K562 (cell line): ENCODE results near the gene HAUS6. TPM values are rescaled to one million over a fixed set of nuclear protein-coding genes. Genes with fewer than 3 reads are reported as not detected.

ENCODE experiments used
- ATAC-seq: fragments of 200-7000 bp; cut with Tn5 transposase; 3 replicates; pipeline ENCODE4 v1.9.1; 2020; ENCODE audit warnings: moderate library complexity
- BruUV-seq: library from RNA; stranded (reverse); fragments of 400-500 nt; replicated peaks from 2 replicates; lab custom pipeline; 2021; lab: Mats Ljungman, UMichigan
- CTCF ChIA-PET: fragments of 300-600 bp; formaldehyde crosslinking; extraction: SDS; loops from one replicate; lab custom pipeline; 2021; ENCODE audit warnings: low intra/inter-chr PET ratio; lab: Yijun Ruan, JAX
- POLR2A ChIA-PET: fragments of 300-600, 350-650 bp; sonication (Branson Sonifier 250); formaldehyde crosslinking; extraction: SDS; loops from one replicate; lab custom pipeline; 2021; ENCODE audit warnings: antibody characterized with exemption, inconsistent platforms; lab: Yijun Ruan, JAX
- DNase-seq, 4 experiments: peaks; one replicate each; pipeline versions ENCODE4 v3.0.0 to v3.0.0-alpha.2; 2011 to 2018; ENCODE audit warnings: low spot score in 3 of 4, mixed read lengths in 3 of 4; ENCODE audit errors: extremely low read depth in 1 of 4
- FAIRE-seq: peaks from 2 replicates; lab custom pipeline; 2011; peaks lifted over from hg19 to GRCh38; lab: Jason Lieb, UNC
- H2AFZ ChIP-seq: 2 replicates; pipeline ENCODE4 v1.6.0; 2011; ENCODE audit warnings: low read depth, low read length, control low read depth, inconsistent platforms
- H3K27ac ChIP-seq: fragments of 200-600 bp; 3 replicates; pipeline ENCODE4 v1.8.0; 2011; ENCODE audit warnings: low read depth, mild to moderate bottlenecking, control low read depth, inconsistent platforms, low read length, moderate library complexity, mixed read lengths; ENCODE audit errors: extremely low read depth
- H3K27me3 ChIP-seq, 2 experiments: fragments of 300-600 bp in 1 of 2; 2 replicates in 1 of 2; 3 replicates in 1 of 2; pipeline versions ENCODE4 v1.6.0 to v1.8.0; 2011; ENCODE audit warnings: inconsistent platforms in 2 of 2, low read length in 2 of 2, mild to moderate bottlenecking in 1 of 2, mixed read lengths in 1 of 2, moderate library complexity in 1 of 2; ENCODE audit not compliant: control insufficient read depth in 2 of 2, insufficient read depth in 2 of 2
- H3K36me3 ChIP-seq: fragments of 300-600 bp; 3 replicates; pipeline ENCODE4 v1.8.0; 2011; ENCODE audit warnings: mild to moderate bottlenecking, low read length, inconsistent platforms; ENCODE audit not compliant: control insufficient read depth, insufficient read depth
- H3K4me1 ChIP-seq, 2 experiments: fragments of 200-600 bp in 1 of 2; replicated peaks in 1 of 2; 2 replicates in 1 of 2; 3 replicates in 1 of 2; pipeline versions ENCODE4 v1.5.1 to v1.8.0; 2011; ENCODE audit warnings: inconsistent platforms in 2 of 2, low read length in 2 of 2, mild to moderate bottlenecking in 1 of 2, mixed read lengths in 1 of 2, moderate library complexity in 1 of 2; ENCODE audit not compliant: control insufficient read depth in 2 of 2, insufficient read depth in 2 of 2
- H3K4me2 ChIP-seq: 2 replicates; pipeline ENCODE4 v1.6.1; 2011; ENCODE audit warnings: low read length, control low read depth, inconsistent platforms, mixed read lengths; ENCODE audit not compliant: insufficient read depth
- H3K4me3 ChIP-seq: fragments of 200-600 bp; sonication (generic), shearing (Covaris generic); 2 replicates; pipeline ENCODE4 v1.5.1; 2016; ENCODE audit warnings: control low read depth, inconsistent platforms
- H3K79me2 ChIP-seq: fragments of 200-600 bp; 3 replicates; pipeline ENCODE4 v1.8.0; 2011; ENCODE audit warnings: low read length, inconsistent platforms; ENCODE audit not compliant: control insufficient read depth, insufficient read depth
- H3K9ac ChIP-seq, 2 experiments: 2 replicates each; pipeline versions ENCODE4 v1.6.0 to v1.6.1; 2011; ENCODE audit warnings: low read depth in 2 of 2, low read length in 2 of 2, control low read depth in 1 of 2, inconsistent platforms in 1 of 2, mild to moderate bottlenecking in 1 of 2, mixed read lengths in 1 of 2; ENCODE audit not compliant: insufficient read depth in 1 of 2
- H3K9me1 ChIP-seq: one replicate; pipeline ENCODE4 v1.6.0; 2011; ENCODE audit warnings: inconsistent platforms, mild to moderate bottlenecking, low read length, moderate library complexity; ENCODE audit not compliant: control insufficient read depth, insufficient read depth
- H3K9me3 ChIP-seq: replicated peaks from 2 replicates; pipeline ENCODE4 v1.5.1; 2011; ENCODE audit warnings: low read depth, low read length, inconsistent platforms; ENCODE audit not compliant: control insufficient read depth, insufficient read depth
- H4K20me1 ChIP-seq: replicated peaks from 2 replicates; pipeline ENCODE4 v1.6.1; 2011; ENCODE audit warnings: low read length, inconsistent platforms, mixed read lengths; ENCODE audit not compliant: control insufficient read depth, insufficient read depth
- KDM5B ChIP-seq: fragments of 200-600 bp; sonication (generic); IDR thresholded peaks from 2 replicates; pipeline ENCODE4 v1.6.1; 2012; ENCODE audit warnings: low read depth, mild to moderate bottlenecking, moderate library complexity, low read length, control low read depth, inconsistent platforms; ENCODE audit not compliant: insufficient replicate concordance
- NELFE ChIP-seq: IDR thresholded peaks from 2 replicates; pipeline ENCODE4 v1.6.1; 2011; ENCODE audit warnings: mild to moderate bottlenecking; ENCODE audit not compliant: insufficient read depth, insufficient read length
- PPARD ChIP-seq: fragments of 250-450 bp; sonication (Bioruptor Pico); IDR thresholded peaks from 2 replicates; pipeline ENCODE4 v1.8.0; 2022; ENCODE audit warnings: inconsistent platforms, mild to moderate bottlenecking, moderate library complexity
- RAD21 ChIP-seq, 2 experiments: fragments of 250-450 bp in 1 of 2; fragments of 450-650 bp in 1 of 2; sonication (Bioruptor Pico) in 1 of 2; formaldehyde crosslinking in 1 of 2; IDR thresholded peaks in 1 of 2; conservative IDR thresholded peaks in 1 of 2; 2 replicates each; pipeline versions ENCODE4 v1.4.0 to v1.8.0; 2020 to 2022; ENCODE audit warnings: mild to moderate bottlenecking in 2 of 2, moderate library complexity in 1 of 2
- RBM14 ChIP-seq: fragments of 200-400 bp; formaldehyde crosslinking; IDR thresholded peaks from 2 replicates; pipeline ENCODE4 v1.6.1; 2018; ENCODE audit warnings: low read depth, mild to moderate bottlenecking, low read length, moderate library complexity, borderline replicate concordance; ENCODE audit not compliant: insufficient read depth
- RBM34 ChIP-seq: fragments of 200-400 bp; formaldehyde crosslinking; IDR thresholded peaks from 2 replicates; pipeline ENCODE4 v1.6.1; 2018; ENCODE audit warnings: low read length, borderline replicate concordance; ENCODE audit not compliant: insufficient read depth
- RREB1 ChIP-seq: fragments of 250-450 bp; sonication (Bioruptor Pico); IDR thresholded peaks from 2 replicates; pipeline ENCODE4 v1.4.0; 2020
- SAFB ChIP-seq: fragments of 200-400 bp; formaldehyde crosslinking; IDR thresholded peaks from 2 replicates; pipeline ENCODE4 v1.6.1; 2017; ENCODE audit warnings: low read depth, low read length, borderline replicate concordance
- SMARCC2 ChIP-seq: fragments of 450-650 bp; IDR thresholded peaks from 2 replicates; pipeline ENCODE4 v1.6.1; 2017; ENCODE audit warnings: antibody characterized with exemption, moderate library complexity, mild to moderate bottlenecking, low read depth
- THAP7 ChIP-seq: fragments of 250-450 bp; sonication (Bioruptor Pico); IDR thresholded peaks from 2 replicates; pipeline ENCODE4 v1.5.0; 2021
- ZFX ChIP-seq: sonication (generic); formaldehyde crosslinking; IDR thresholded peaks from 2 replicates; pipeline ENCODE4 v1.8.0; 2022; ENCODE audit warnings: mild to moderate bottlenecking, missing genetic modification reagents, moderate library complexity
- ZNF175 ChIP-seq: fragments of 200-800 bp; sonication (Bioruptor generic); IDR thresholded peaks from 2 replicates; pipeline ENCODE4 v1.6.1; 2016; ENCODE audit warnings: low read depth, mild to moderate bottlenecking, missing genetic modification characterization, missing compliant biosample characterization
- ZNF586 ChIP-seq: fragments of 450-650 bp; formaldehyde crosslinking; conservative IDR thresholded peaks from 2 replicates; pipeline ENCODE4 v1.4.0; 2020; ENCODE audit warnings: mild to moderate bottlenecking, moderate library complexity
- WGBS: fragments of 100-300 bp; shearing (Covaris generic); methylation state at CpG from one replicate; pipeline ENCODE4 v1.1.6; 2016; ENCODE audit warnings: low coverage, mixed read lengths; ENCODE audit not compliant: insufficient coverage; ENCODE audit errors: missing lambda C conversion rate; 5-methylcytosine and 5-hydroxymethylcytosine counted together
- in situ Hi-C: fragments of 300-500 bp; cut with MboI; formaldehyde crosslinking; loops from 4 replicates; pipeline ENCODE4 v1.15.0; 2018; ENCODE audit warnings: inconsistent platforms, mixed read lengths
- intact Hi-C: fragments of 100-400 bp; cut with micrococcal nuclease; formaldehyde crosslinking; loops from 2 replicates; pipeline ENCODE4 v1.14.2; 2022
- polyA plus RNA-seq, 8 experiments: library from polyadenylated mRNA; depleted of rRNA in 4 of 8; stranded (reverse) in 5 of 8; unstranded in 3 of 8; fragments of >200 nt; fragmentation: Nextera tagmentation in 2 of 8; fragmentation: Illumina TruSeq in 1 of 8; extraction: Ambion mirVana in 2 of 8; extraction: Trizol in 1 of 8; gene quantifications; 2 replicates each; pipeline versions ENCODE4 v1.2.1 to v1.2.3, GENCODE V29; 2011 to 2014; ENCODE audit warnings: inconsistent platforms in 1 of 8, missing spikeins in 1 of 8
- total RNA-seq, 7 experiments: library from RNA; depleted of rRNA in 6 of 7; stranded (reverse); fragments of >200 nt in 6 of 7; fragmentation: Illumina TruSeq in 2 of 7; extraction: Trizol in 2 of 7; gene quantifications; 2 replicates each; pipeline versions ENCODE4 v1.2.1 to v1.2.3, GENCODE V29; 2011 to 2021; ENCODE audit warnings: low replicate concordance in 1 of 7

The HAUS6 gene
- total and polyA plus RNA-seq, 9 of the 15 experiments (the other 6 are each of a cell fraction or from before 2014, with no cell fraction given), result 10.2 to 31.7 (median 23.1) TPM

DNA sequence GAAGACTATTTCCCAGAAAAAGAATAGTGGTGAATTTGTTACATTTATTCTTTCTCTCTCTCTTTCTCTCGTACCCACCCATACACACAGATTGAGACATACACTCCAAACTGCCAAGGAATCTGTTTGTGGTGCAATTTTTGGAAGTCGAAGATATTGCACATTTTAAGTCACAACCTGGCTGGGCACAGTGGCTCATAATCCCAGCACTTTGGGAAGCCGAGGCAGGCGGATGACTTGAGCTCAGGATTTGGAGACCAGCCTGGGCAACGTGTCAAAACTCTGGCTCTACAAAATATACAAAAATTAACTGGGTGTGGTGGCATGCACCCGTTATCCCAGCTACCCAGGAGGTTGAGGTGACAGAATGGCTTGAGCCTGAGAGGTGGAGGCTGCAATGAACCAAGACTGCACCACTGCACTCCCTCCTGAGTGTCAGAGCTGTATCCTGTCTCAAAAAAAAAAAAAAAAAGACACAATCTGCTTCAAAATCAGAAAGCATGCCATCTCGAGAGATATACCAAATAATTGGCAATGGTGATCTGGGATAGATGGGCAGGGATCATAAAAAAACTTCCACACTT is 43.8 kb upstream of the HAUS6 start (continued):
- no peak for TF ChIP-seq THAP7 (CRISPR knock-in tag)

DNA sequence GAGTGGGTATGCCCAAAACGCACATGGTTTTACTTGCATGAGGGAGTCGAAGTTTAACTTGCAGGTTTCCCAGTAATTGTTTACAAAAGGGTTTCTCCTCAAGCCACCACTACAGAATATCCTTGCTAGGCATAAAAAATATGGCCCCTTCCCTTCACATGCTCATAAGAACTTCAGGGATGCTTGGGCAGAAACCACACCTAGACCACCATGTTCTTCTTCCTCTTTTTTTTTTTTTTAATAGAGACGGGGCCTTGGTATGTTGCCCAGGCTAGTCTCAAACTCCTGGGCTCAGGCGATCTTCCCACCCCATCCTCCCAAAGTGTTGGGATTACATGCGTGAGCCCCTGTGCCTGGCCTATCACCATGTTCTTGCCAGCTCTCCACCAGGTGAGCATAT is 43.2 kb upstream of the HAUS6 start:
- no peaks in the 10 kb centered on the region for H3K27me3 ChIP-seq
- H3K79me2 ChIP-seq, result no peaks in the 10 kb centered on the region
- no peaks in the 10 kb centered on the region for H3K9me3 ChIP-seq
- no peaks in the 10 kb centered on the region for H4K20me1 ChIP-seq
- CTCF ChIA-PET, result no interaction called here
- intact Hi-C loops (no loop called here), in situ Hi-C loops (no loop called here)
- DNase-seq, result no peak
- POLR2A ChIA-PET, result interaction anchor here (0.7 kb wide), 1 partner anchor 8 kb away, joined by 3 read pairs; no protein-coding TSS in a partner anchor
- H3K4me2 ChIP-seq, result no peak overlapping the region
- H3K9ac ChIP-seq, result no peak overlapping the region
- BruUV-seq, result no TSS peak
- 42% methylated on average over 5 of the region's 5 CpGs for WGBS
- FAIRE-seq, result no peak
- H3K27ac ChIP-seq, result no peak overlapping the region
- no peak overlapping the region for H3K4me3 ChIP-seq
- H3K36me3 ChIP-seq, result no peaks in the 10 kb centered on the region
- H3K4me1 ChIP-seq, result no peaks in the 10 kb centered on the region; a peak in 1 of 5 replicates
- peak overlapping the region; percentile 50; the same call in 1 of the 2 replicates for H2AFZ ChIP-seq
- ATAC-seq, result no peak; the same call in 2 of the 3 replicates
- H3K9me1 ChIP-seq, result no peaks in the 10 kb centered on the region
- TF ChIP-seq RREB1, result no peak
- TF ChIP-seq RBM34, result no peak
- no peak for TF ChIP-seq KDM5B
- no peak for TF ChIP-seq ZNF175 (CRISPR knock-in tag)
- no peak for TF ChIP-seq PPARD (CRISPR knock-in tag)
- TF ChIP-seq ZNF586 (CRISPR knock-in tag), result no peak
- no peak for TF ChIP-seq SAFB
- TF ChIP-seq RBM14, result no peak
- no peak for TF ChIP-seq SMARCC2
- no peak for TF ChIP-seq NELFE
- TF ChIP-seq ZFX (CRISPR knock-in tag), result no peak
- TF ChIP-seq RAD21 (CRISPR knock-in tag; conservative IDR thresholded peaks at IDR 0.05 in 1 of 2, IDR thresholded peaks at IDR 0.05 in 1 of 2), result no peak
